Measurements from ENCODE around the gene GRIN3A.
"Not testable (repeated sequence)": the region's sequence is repeated elsewhere in the genome, so short reads cannot be mapped to it uniquely, and the experiment has no call there.

The GRIN3A gene

GRCh38 chr9:101724271-101724670 is 14.2 kb downstream of the GRIN3A start:
- H3K27me3 Mint-ChIP-seq (ENCODE audit: low read depth); H3K36me3 Mint-ChIP-seq (ENCODE audit: low read depth); H3K9me3 Mint-ChIP-seq; DNase-seq (ENCODE audit: low spot score); H3K27ac Mint-ChIP-seq; H3K4me3 Mint-ChIP-seq; H3K4me1 Mint-ChIP-seq (ENCODE audit: low read depth): not testable (repeated sequence)

GRCh38 chr9:101718192-101718591 is 20.3 kb downstream of the GRIN3A start:
- no peak for DNase-seq (ENCODE audit: low spot score)
- no peaks in the 10 kb centered on the region for H3K36me3 Mint-ChIP-seq (ENCODE audit: low read depth)
- no peak overlapping the region for H3K27ac Mint-ChIP-seq
- H3K4me1 Mint-ChIP-seq (ENCODE audit: low read depth): no peaks in the 10 kb centered on the region
- H3K9me3 Mint-ChIP-seq: no peaks in the 10 kb centered on the region
- H3K27me3 Mint-ChIP-seq (ENCODE audit: low read depth): no peaks in the 10 kb centered on the region
- H3K4me3 Mint-ChIP-seq: no peak overlapping the region

- no peaks in the 10 kb centered on the region for H3K27me3 Mint-ChIP-seq (ENCODE audit: low read depth)
- DNase-seq (ENCODE audit: low spot score): no peak
These were observed 21.8 kb downstream of the GRIN3A start for GRCh38 chr9:101716629-101717028.

GRCh38 chr9:101711330-101711941 is 27.0 kb downstream of the GRIN3A start:
- H3K9me3 Mint-ChIP-seq: no peaks in the 10 kb centered on the region
- no peaks in the 10 kb centered on the region for H3K4me1 Mint-ChIP-seq (ENCODE audit: low read depth)
- no peaks in the 10 kb centered on the region for H3K36me3 Mint-ChIP-seq (ENCODE audit: low read depth)
- H3K27ac Mint-ChIP-seq: no peak overlapping the region
- H3K4me3 Mint-ChIP-seq: no peak overlapping the region
- no peak for DNase-seq (ENCODE audit: low spot score)
- peaks cover 5% of the 10 kb centered on the region for H3K27me3 Mint-ChIP-seq (ENCODE audit: low read depth)

More at GRCh38 chr9:101716629-101717028, 21.8 kb downstream of the GRIN3A start:
- Mint-ChIP-seq H3K36me3 (ENCODE audit: low read depth) (no peaks in the 10 kb centered on the region), H3K4me3 (no peak overlapping the region), H3K9me3 (no peaks in the 10 kb centered on the region), H3K27ac (no peak overlapping the region), H3K4me1 (ENCODE audit: low read depth) (no peaks in the 10 kb centered on the region)

- Mint-ChIP-seq H3K36me3 (ENCODE audit: low read depth) (no peaks in the 10 kb centered on the region), H3K4me1 (ENCODE audit: low read depth) (peaks cover 3% of the 10 kb centered on the region), H3K27ac (no peak overlapping the region), H3K9me3 (no peaks in the 10 kb centered on the region), H3K4me3 (no peak overlapping the region), H3K27me3 (ENCODE audit: low read depth) (peaks cover 19% of the 10 kb centered on the region)
- DNase-seq (ENCODE audit: low spot score): no peak
These were observed 29.6 kb downstream of the GRIN3A start for GRCh38 chr9:101708855-101709254.

- no peaks in the 10 kb centered on the region for H3K36me3 Mint-ChIP-seq (ENCODE audit: low read depth)
- no peak for DNase-seq (ENCODE audit: low spot score)
- H3K4me3 Mint-ChIP-seq: no peak overlapping the region
- H3K27ac Mint-ChIP-seq: no peak overlapping the region
- H3K4me1 Mint-ChIP-seq (ENCODE audit: low read depth): peaks cover 3% of the 10 kb centered on the region
- peaks cover 19% of the 10 kb centered on the region for H3K27me3 Mint-ChIP-seq (ENCODE audit: low read depth)
- H3K9me3 Mint-ChIP-seq: no peaks in the 10 kb centered on the region
These were observed 30.7 kb downstream of the GRIN3A start for GRCh38 chr9:101707721-101708120.

GRCh38 chr9:101706997-101707396 is 31.4 kb downstream of the GRIN3A start:
- H3K9me3 Mint-ChIP-seq: no peaks in the 10 kb centered on the region
- peaks cover 3% of the 10 kb centered on the region for H3K4me1 Mint-ChIP-seq (ENCODE audit: low read depth)
- peaks cover 19% of the 10 kb centered on the region for H3K27me3 Mint-ChIP-seq (ENCODE audit: low read depth)
- no peak overlapping the region for H3K27ac Mint-ChIP-seq
- no peak overlapping the region for H3K4me3 Mint-ChIP-seq
- DNase-seq (ENCODE audit: low spot score): no peak
- H3K36me3 Mint-ChIP-seq (ENCODE audit: low read depth): no peaks in the 10 kb centered on the region

- no peak overlapping the region for H3K27ac Mint-ChIP-seq
- peaks cover 3% of the 10 kb centered on the region for H3K4me1 Mint-ChIP-seq (ENCODE audit: low read depth)
- no peak overlapping the region for H3K4me3 Mint-ChIP-seq
- no peaks in the 10 kb centered on the region for H3K36me3 Mint-ChIP-seq (ENCODE audit: low read depth)
- no peak for DNase-seq (ENCODE audit: low spot score)
- H3K27me3 Mint-ChIP-seq (ENCODE audit: low read depth): peaks cover 19% of the 10 kb centered on the region
- H3K9me3 Mint-ChIP-seq: no peaks in the 10 kb centered on the region
These were observed 32.1 kb downstream of the GRIN3A start for GRCh38 chr9:101706261-101706798.

GRCh38 chr9:101705135-101705661 is 33.2 kb downstream of the GRIN3A start:
- H3K4me3 Mint-ChIP-seq: peak overlapping the region; percentile 65
- no peaks in the 10 kb centered on the region for H3K36me3 Mint-ChIP-seq (ENCODE audit: low read depth)
- H3K27ac Mint-ChIP-seq: no peak overlapping the region
- peaks cover 3% of the 10 kb centered on the region for H3K4me1 Mint-ChIP-seq (ENCODE audit: low read depth)
- H3K27me3 Mint-ChIP-seq (ENCODE audit: low read depth): peaks cover 19% of the 10 kb centered on the region
- no peak for DNase-seq (ENCODE audit: low spot score)
- H3K9me3 Mint-ChIP-seq: no peaks in the 10 kb centered on the region

GRCh38 chr9:101702257-101702656 is 36.2 kb downstream of the GRIN3A start:
- Mint-ChIP-seq H3K4me3 (no peak overlapping the region), H3K9me3 (no peaks in the 10 kb centered on the region), H3K27me3 (ENCODE audit: low read depth) (peaks cover 14% of the 10 kb centered on the region), H3K27ac (no peak overlapping the region), H3K4me1 (ENCODE audit: low read depth) (peaks cover 3% of the 10 kb centered on the region), H3K36me3 (ENCODE audit: low read depth) (no peaks in the 10 kb centered on the region)
- no peak for DNase-seq (ENCODE audit: low spot score)

- H3K27me3 Mint-ChIP-seq (ENCODE audit: low read depth): no peaks in the 10 kb centered on the region
- H3K4me3 Mint-ChIP-seq: no peak overlapping the region
- DNase-seq (ENCODE audit: low spot score): no peak
- no peak overlapping the region for H3K27ac Mint-ChIP-seq
- H3K9me3 Mint-ChIP-seq: no peaks in the 10 kb centered on the region
- no peaks in the 10 kb centered on the region for H3K4me1 Mint-ChIP-seq (ENCODE audit: low read depth)
- H3K36me3 Mint-ChIP-seq (ENCODE audit: low read depth): no peaks in the 10 kb centered on the region
These were observed 44.7 kb downstream of the GRIN3A start for GRCh38 chr9:101693546-101694336.

- no peaks in the 10 kb centered on the region for H3K36me3 Mint-ChIP-seq (ENCODE audit: low read depth)
- no peak for DNase-seq (ENCODE audit: low spot score)
- H3K27ac Mint-ChIP-seq: no peak overlapping the region
- H3K9me3 Mint-ChIP-seq: no peaks in the 10 kb centered on the region
- H3K4me1 Mint-ChIP-seq (ENCODE audit: low read depth): no peaks in the 10 kb centered on the region
- H3K4me3 Mint-ChIP-seq: no peak overlapping the region
- H3K27me3 Mint-ChIP-seq (ENCODE audit: low read depth): no peaks in the 10 kb centered on the region
These were observed 46.8 kb downstream of the GRIN3A start for GRCh38 chr9:101691657-101692056.

GRCh38 chr9:101689039-101689438 is 49.4 kb downstream of the GRIN3A start:
- H3K4me3 Mint-ChIP-seq: no peak overlapping the region
- H3K4me1 Mint-ChIP-seq (ENCODE audit: low read depth): no peaks in the 10 kb centered on the region
- DNase-seq (ENCODE audit: low spot score): no peak
- H3K27me3 Mint-ChIP-seq (ENCODE audit: low read depth): no peaks in the 10 kb centered on the region
- no peak overlapping the region for H3K27ac Mint-ChIP-seq
- no peaks in the 10 kb centered on the region for H3K36me3 Mint-ChIP-seq (ENCODE audit: low read depth)
- H3K9me3 Mint-ChIP-seq: no peaks in the 10 kb centered on the region

GRCh38 chr9:101684665-101685064 is 53.8 kb downstream of the GRIN3A start:
- Mint-ChIP-seq H3K4me3 (no peak overlapping the region), H3K4me1 (ENCODE audit: low read depth) (no peaks in the 10 kb centered on the region), H3K36me3 (ENCODE audit: low read depth) (no peaks in the 10 kb centered on the region), H3K27ac (no peak overlapping the region), H3K9me3 (no peaks in the 10 kb centered on the region), H3K27me3 (ENCODE audit: low read depth) (no peaks in the 10 kb centered on the region)
- no peak for DNase-seq (ENCODE audit: low spot score)
